Measurements from ENCODE around the gene RPL29. TPM values are rescaled to one million over a fixed set of nuclear protein-coding genes. Genes with fewer than 3 reads are reported as not detected.

Gene RPL29
- total RNA-seq, 2 experiments from 2014 or later: 1,843 to 1,901 TPM

Other genes starting within 250 kb of the RPL29 start
- gene IQCF6, start 216.7 kb downstream of the RPL29 start, total RNA-seq: not detected
- gene IQCF2, start 134.3 kb downstream of the RPL29 start, total RNA-seq: not detected
- gene IQCF5, start 120.3 kb downstream of the RPL29 start, total RNA-seq: not detected
- gene IQCF1, start 92.5 kb downstream of the RPL29 start, total RNA-seq: not detected
- gene RRP9, start 54.0 kb downstream of the RPL29 start, total RNA-seq: 1 to 10 TPM; 6.4 to 7.6 TPM
- 1 to 10 TPM; 5.8 to 6.4 TPM for gene PARP3, start 53.5 kb downstream of the RPL29 start, total RNA-seq
- not detected for gene GPR62, start 40.5 kb downstream of the RPL29 start, total RNA-seq
- gene PCBP4, start 28.4 kb downstream of the RPL29 start, total RNA-seq: 10 to 100 TPM; 14.7 to 16.8 TPM
- gene ABHD14B, start 21.8 kb downstream of the RPL29 start, total RNA-seq: 10 to 100 TPM; 52.4 to 58.2 TPM
- gene ABHD14A, start 20.8 kb downstream of the RPL29 start, total RNA-seq: 10 to 100 TPM in 1 of 2 experiments, 1 to 10 TPM in 1; 9.5 to 10.6 TPM
- gene ACY1, start 12.4 kb downstream of the RPL29 start, total RNA-seq: 1 to 10 TPM; 4.9 TPM
- 1 to 10 TPM; 4.8 to 5.2 TPM for gene DUSP7, start 60.7 kb upstream of the RPL29 start, total RNA-seq
- under 1 TPM; 0.22 to 0.39 TPM for gene POC1A, start 158.5 kb upstream of the RPL29 start, total RNA-seq
- gene ALAS1, start 202.3 kb upstream of the RPL29 start, total RNA-seq: 1 to 10 TPM; 6.0 to 7.0 TPM
- gene TLR9, start 229.8 kb upstream of the RPL29 start, total RNA-seq: under 1 TPM; 0.08 to 0.17 TPM
- 10 to 100 TPM; 17.4 to 21.7 TPM for gene TWF2, start 243.3 kb upstream of the RPL29 start, total RNA-seq
- gene PPM1M, start 249.9 kb upstream of the RPL29 start, total RNA-seq: 10 to 100 TPM; 36.7 to 40.2 TPM

All from CD4-positive, alpha-beta T cell (primary cell).